ENCODE results near the gene IGHMBP2.
"Not testable (repeated sequence)": the region's sequence is repeated elsewhere in the genome, so short reads cannot be mapped to it uniquely, and the experiment has no call there.

The IGHMBP2 gene

GRCh38 chr11:68962527-68963250 lies 59.0 kb downstream of the IGHMBP2 start:
- no peak for DNase-seq (ENCODE audit: low spot score)

- DNase-seq (ENCODE audit: low spot score) = no peak
These were observed 60.1 kb downstream of the IGHMBP2 start for GRCh38 chr11:68963779-68964178.

GRCh38 chr11:68965901-68966853 lies 62.5 kb downstream of the IGHMBP2 start:
- no peak for DNase-seq (ENCODE audit: low spot score)

- no peak for DNase-seq (ENCODE audit: low spot score)
These were observed 63.4 kb downstream of the IGHMBP2 start for GRCh38 chr11:68966894-68967780.

GRCh38 chr11:68968306-68969250 lies 64.9 kb downstream of the IGHMBP2 start:
- DNase-seq (ENCODE audit: low spot score) = no peak

- no peak for DNase-seq (ENCODE audit: low spot score)
These were observed 65.7 kb downstream of the IGHMBP2 start for GRCh38 chr11:68969386-68969785.

- DNase-seq (ENCODE audit: low spot score) = no peak
These were observed 67.4 kb downstream of the IGHMBP2 start for GRCh38 chr11:68970921-68971636.

- DNase-seq (ENCODE audit: low spot score) = no peak
These were observed 69.5 kb downstream of the IGHMBP2 start for GRCh38 chr11:68973219-68973618.

- not testable (repeated sequence) for DNase-seq (ENCODE audit: low spot score)
These were observed 70.0 kb downstream of the IGHMBP2 start for GRCh38 chr11:68973706-68974105.

GRCh38 chr11:68974421-68975194 lies 70.9 kb downstream of the IGHMBP2 start:
- DNase-seq (ENCODE audit: low spot score) = peak; percentile 50

- DNase-seq (ENCODE audit: low spot score) = no peak
These were observed 72.4 kb downstream of the IGHMBP2 start for GRCh38 chr11:68976095-68976494.

- DNase-seq (ENCODE audit: low spot score) = no peak
These were observed 72.9 kb downstream of the IGHMBP2 start for GRCh38 chr11:68976563-68976962.

GRCh38 chr11:68977781-68978625 lies 74.3 kb downstream of the IGHMBP2 start:
- no peak for DNase-seq (ENCODE audit: low spot score)

GRCh38 chr11:68978626-68978930 lies 74.9 kb downstream of the IGHMBP2 start:
- DNase-seq (ENCODE audit: low spot score) = no peak

GRCh38 chr11:68978931-68979594 lies 75.4 kb downstream of the IGHMBP2 start:
- no peak for DNase-seq (ENCODE audit: low spot score)

- DNase-seq (ENCODE audit: low spot score) = no peak
These were observed 76.5 kb downstream of the IGHMBP2 start for GRCh38 chr11:68979931-68980775.

- no peak for DNase-seq (ENCODE audit: low spot score)
These were observed 77.0 kb downstream of the IGHMBP2 start, which contains the start of gene MRGPRD for GRCh38 chr11:68980776-68981065. MRGPRD (minus strand) TSS chr11:68980986; CDS start chr11:68980986, 0 bp downstream.

Data from activated CD4-positive, alpha-beta T cell treated with anti-CD3 and anti-CD28 coated beads, Interleukin-2, Interleukin-4, amounts not matched to agents 100 ng/mL and 50 ng/mL, durations not matched to agents 16 hours and 8 hours (primary cell).